ENCODE results near the gene PIK3IP1. TPM values are rescaled to one million over a fixed set of nuclear protein-coding genes. Genes with fewer than 3 reads are reported as not detected.

The PIK3IP1 gene
- total and polyA plus RNA-seq, 2 of the 8 experiments (the other 6 are each of a cell fraction or from before 2014, with no cell fraction given) = 1.00 to 1.3 TPM

- POLR2A ChIA-PET (ENCODE audit: partially characterized antibody) = interaction anchor here (0.8 to 10.7 kb wide), 4 partner anchors 8 to 14 kb away, joined by 3 to 116 read pairs (median 4); no protein-coding TSS in a partner anchor
- Histone ChIP-seq H2BK20ac (ENCODE audit: low read length) (no peak overlapping the region), H4K8ac (ENCODE audit: extremely low read depth, insufficient read depth, low read length) (no peak overlapping the region; the same call in 1 of the 2 replicates), H3K4me3 (ENCODE audit: extremely low read depth in 1 of 4, insufficient read depth in 2 of 4, low read depth in 3 of 4, low read length in 4 of 4) (no peak overlapping the region), H4K5ac (ENCODE audit: insufficient read length, low read depth, low read length) (no peak overlapping the region), H3K4me1 (replicated peaks in 1 of 4; ENCODE audit: control insufficient read depth in 3 of 4, insufficient read depth in 4 of 4, low read length in 3 of 4) (no peaks in the 10 kb centered on the region; a peak in 1 of 7 replicates), H3K18ac (ENCODE audit: extremely low read depth, low read length) (no peak overlapping the region), H3K27ac (ENCODE audit: low read depth, low read length) (no peak overlapping the region), H3K4ac (replicated peaks; ENCODE audit: insufficient read length, low read depth, low read length) (no peak overlapping the region), H3K36me3 (ENCODE audit: control insufficient read depth in 2 of 4, insufficient read depth in 4 of 4, low read length in 3 of 4) (peaks cover 34 to 59% (median 48%) of the 10 kb centered on the region in 4 experiments), H3K56ac (replicated peaks; ENCODE audit: insufficient read length, low read depth, low read length) (no peak overlapping the region), H2BK15ac (ENCODE audit: low read length) (no peak overlapping the region), H3K79me2 (ENCODE audit: control insufficient read depth in 1 of 2, insufficient read depth in 2 of 2, low read length in 2 of 2) (peaks cover 0 to 16% of the 10 kb centered on the region in 2 experiments; a peak in 2 of 4 replicates), H4K20me1 (replicated peaks in 1 of 2; ENCODE audit: control insufficient read depth in 1 of 2, insufficient read depth in 2 of 2, low read length in 2 of 2) (peaks cover 6 to 18% of the 10 kb centered on the region in 2 experiments), H3K23me2 (ENCODE audit: low read depth, low read length) (no peaks in the 10 kb centered on the region), H2AK5ac (ENCODE audit: low read depth, low read length) (no peak overlapping the region), H2AFZ (ENCODE audit: low read length) (no peak overlapping the region), H4K91ac (replicated peaks; ENCODE audit: insufficient read length, low read length) (no peak overlapping the region), H3K9ac (replicated peaks in 1 of 4; ENCODE audit: extremely low read depth in 1 of 4, low read depth in 3 of 4, low read length in 3 of 4) (no peak overlapping the region), H3K27me3 (replicated peaks in 1 of 4; ENCODE audit: control insufficient read depth in 3 of 4, extremely low read depth in 1 of 4, insufficient read depth in 3 of 4, low read length in 3 of 4) (no peaks in the 10 kb centered on the region), H3K9me3 (ENCODE audit: insufficient read depth in 2 of 2, low read depth in 1 of 2, low read length in 1 of 2) (no peaks in the 10 kb centered on the region), H3K79me1 (ENCODE audit: low read depth, low read length) (peaks cover 10% of the 10 kb centered on the region), H3K14ac (ENCODE audit: insufficient read length) (no peak overlapping the region), H3K23ac (ENCODE audit: insufficient read length) (no peak overlapping the region), H2BK5ac (ENCODE audit: low read depth, low read length) (no peak overlapping the region; the same call in 1 of the 2 replicates), H3K4me2 (ENCODE audit: insufficient read depth in 1 of 2, low read depth in 2 of 2, low read length in 2 of 2) (no peak overlapping the region), H2BK12ac (ENCODE audit: low read depth, low read length) (no peak overlapping the region), H2BK120ac (replicated peaks; ENCODE audit: low read depth, low read length) (no peak overlapping the region)
- FAIRE-seq (no peak), DNase-seq (ENCODE audit: low read depth in 1 of 2, low spot score in 2 of 2) (no peak)
- 91% methylated on average over 7 of the region's 9 CpGs; no CpG with 5 or more reads in 1 of the 2 experiments for WGBS, 2 experiments (ENCODE audit: extremely low coverage in 1 of 2, insufficient coverage in 1 of 2, insufficient read length in 1 of 2, insufficient replicate concordance in 2 of 2, low coverage in 1 of 2, low lambda C conversion rate in 2 of 2, missing lambda C conversion rate in 1 of 2)
- CTCF ChIA-PET (ENCODE audit: partially characterized antibody) = interaction anchor here (1.3 to 3.5 kb wide), 2 partner anchors 11 to 14 kb away, joined by 5 to 17 read pairs; no protein-coding TSS in a partner anchor
- no peak for TF ChIP-seq POLR2AphosphoS5 (IDR thresholded peaks at IDR 0.05; ENCODE audit: low read depth, low read length)
These were observed 34.6 kb upstream of the PIK3IP1 start for GRCh38 chr22:31326877-31327276.
